Thymus (tissue), 11 donors: ENCODE data around the gene CD300H. TPM values are rescaled to one million over a fixed set of nuclear protein-coding genes. Genes with fewer than 3 reads are reported as not detected.
"Not testable (repeated sequence)": the region's sequence is repeated elsewhere in the genome, so short reads cannot be mapped to it uniquely, and the experiment has no call there.

Source experiments
- DNase-seq, 9 donors: peaks; one replicate each; pipeline ENCODE4 v3.0.0-alpha.2; 2013; ENCODE audit warnings: low spot score in 9 of 9, low read depth in 6 of 9, missing footprints in 1 of 9
- H3K27ac ChIP-seq, 2 donors: one replicate each; pipeline ENCODE4 v1.5.1; 2013; ENCODE audit warnings: control low read depth in 1 of 2, low read depth in 1 of 2, low read length in 1 of 2, mild to moderate bottlenecking in 1 of 2, moderate library complexity in 1 of 2
- H3K27me3 ChIP-seq, 2 donors: one replicate each; pipeline ENCODE4 v1.5.1; 2013; ENCODE audit warnings: low read length in 1 of 2; ENCODE audit not compliant: control insufficient read depth in 2 of 2, insufficient read depth in 1 of 2
- H3K36me3 ChIP-seq, 2 donors: one replicate each; pipeline ENCODE4 v1.5.1; 2013; ENCODE audit warnings: low read length in 1 of 2, mild to moderate bottlenecking in 1 of 2, moderate library complexity in 1 of 2; ENCODE audit not compliant: control insufficient read depth in 2 of 2, insufficient read depth in 2 of 2
- H3K4me1 ChIP-seq, 2 donors: one replicate each; pipeline ENCODE4 v1.5.1; 2013; ENCODE audit warnings: low read length in 2 of 2; ENCODE audit not compliant: control insufficient read depth in 2 of 2, insufficient read depth in 2 of 2
- H3K4me3 ChIP-seq, 2 donors: one replicate each; pipeline ENCODE4 v1.5.1; 2013; ENCODE audit warnings: low read length in 2 of 2, control low read depth in 1 of 2, mild to moderate bottlenecking in 1 of 2
- H3K9me3 ChIP-seq, 2 donors: one replicate each; pipeline ENCODE4 v1.5.1; 2013; ENCODE audit warnings: low read length in 1 of 2, mild to moderate bottlenecking in 1 of 2; ENCODE audit not compliant: control insufficient read depth in 2 of 2, insufficient read depth in 1 of 2
- WGBS: extraction: QIAGEN DNeasy Blood & Tissue Kit; methylation state at CpG from one replicate; pipeline ENCODE4 v1.1.7; 2013; 5-methylcytosine and 5-hydroxymethylcytosine counted together
- polyA plus RNA-seq: library from polyadenylated mRNA; stranded (reverse); fragments of 200-250 nt; gene quantifications from one replicate; pipeline ENCODE4 v1.2.3, GENCODE V29; 2013
- total RNA-seq: library from RNA; stranded (reverse); fragments of 120-200 nt; gene quantifications from one replicate; pipeline ENCODE4 v1.2.4, GENCODE V29; 2013
- donor health status: healthy.

The CD300H gene
- total and polyA plus RNA-seq, 2 donors, result 0.38 to 2.8 TPM

- H3K27me3 ChIP-seq, result peaks cover 0 to 7% of the 10 kb centered on the region in 2 donors
- no peak overlapping the region for H3K4me3 ChIP-seq
- 96% methylated on average over 1 of the region's 1 CpG for WGBS
These were observed 4.0 kb downstream of the CD300H start for GRCh38 chr17:74563358-74563757.

GRCh38 chr17:74561586-74561985 is 5.7 kb downstream of the CD300H start:
- Histone ChIP-seq H3K4me3 (no peak overlapping the region), H3K4me1 (no peaks in the 10 kb centered on the region), H3K9me3 (no peaks in the 10 kb centered on the region), H3K36me3 (no peaks in the 10 kb centered on the region), H3K27ac (no peak overlapping the region), H3K27me3 (peaks cover 0 to 2% of the 10 kb centered on the region in 2 donors)
- DNase-seq, result no peak
- WGBS, result 84% methylated on average over 3 of the region's 3 CpGs

More at GRCh38 chr17:74563358-74563757, 4.0 kb downstream of the CD300H start:
- DNase-seq, result no peak
- H3K4me1 ChIP-seq, result peaks cover 0 to 2% of the 10 kb centered on the region in 2 donors
- no peaks in the 10 kb centered on the region for H3K36me3 ChIP-seq
- H3K9me3 ChIP-seq, result no peaks in the 10 kb centered on the region
- no peak overlapping the region for H3K27ac ChIP-seq

- no peak for DNase-seq
- WGBS, result 48% methylated on average over 6 of the region's 6 CpGs
- H3K4me1 ChIP-seq, result no peaks in the 10 kb centered on the region
These were observed 8.3 kb downstream of the CD300H start for GRCh38 chr17:74558882-74559519.

GRCh38 chr17:74558402-74558801 is 8.9 kb downstream of the CD300H start:
- H3K9me3 ChIP-seq, H3K4me1 ChIP-seq, DNase-seq, H3K27ac ChIP-seq, H3K27me3 ChIP-seq, H3K4me3 ChIP-seq, H3K36me3 ChIP-seq: not testable (repeated sequence)
- WGBS, result 95% methylated on average over 4 of the region's 4 CpGs

More at GRCh38 chr17:74558882-74559519, 8.3 kb downstream of the CD300H start:
- Histone ChIP-seq H3K4me3 (no peak overlapping the region), H3K36me3 (no peaks in the 10 kb centered on the region), H3K9me3 (no peaks in the 10 kb centered on the region), H3K27me3 (no peaks in the 10 kb centered on the region), H3K27ac (no peak overlapping the region)

- no peaks in the 10 kb centered on the region for H3K36me3 ChIP-seq
- no peaks in the 10 kb centered on the region for H3K4me1 ChIP-seq
- H3K9me3 ChIP-seq, result no peaks in the 10 kb centered on the region
- no peaks in the 10 kb centered on the region for H3K27me3 ChIP-seq
- no peak overlapping the region for H3K27ac ChIP-seq
- DNase-seq, result no peak
- H3K4me3 ChIP-seq, result no peak overlapping the region
- WGBS, result 93% methylated on average over 7 of the region's 7 CpGs
These were observed 11.8 kb downstream of the CD300H start for GRCh38 chr17:74555427-74555940.

GRCh38 chr17:74554909-74555308 is 12.4 kb downstream of the CD300H start:
- no peak for DNase-seq
- no peaks in the 10 kb centered on the region for H3K9me3 ChIP-seq
- H3K4me1 ChIP-seq, result no peaks in the 10 kb centered on the region
- WGBS, result 84% methylated on average over 6 of the region's 6 CpGs
- no peak overlapping the region for H3K4me3 ChIP-seq
- H3K27me3 ChIP-seq, result no peaks in the 10 kb centered on the region
- no peaks in the 10 kb centered on the region for H3K36me3 ChIP-seq
- H3K27ac ChIP-seq, result no peak overlapping the region

- Histone ChIP-seq H3K4me3 (no peak overlapping the region), H3K4me1 (peaks cover 0 to 8% of the 10 kb centered on the region in 2 donors), H3K27me3 (no peaks in the 10 kb centered on the region), H3K9me3 (no peaks in the 10 kb centered on the region), H3K27ac (no peak overlapping the region), H3K36me3 (no peaks in the 10 kb centered on the region)
- DNase-seq, result no peak
- 84% methylated on average over 7 of the region's 7 CpGs for WGBS
These were observed 15.3 kb downstream of the CD300H start for GRCh38 chr17:74552037-74552436.

GRCh38 chr17:74550602-74551001 is 16.7 kb downstream of the CD300H start:
- 93% methylated on average over 15 of the region's 15 CpGs for WGBS
- H3K4me3 ChIP-seq, result no peak overlapping the region
- H3K27ac ChIP-seq, result no peak overlapping the region
- no peaks in the 10 kb centered on the region for H3K9me3 ChIP-seq
- peaks cover 0 to 8% of the 10 kb centered on the region in 2 donors for H3K4me1 ChIP-seq
- DNase-seq, result no peak
- no peaks in the 10 kb centered on the region for H3K36me3 ChIP-seq
- no peaks in the 10 kb centered on the region for H3K27me3 ChIP-seq

GRCh38 chr17:74549343-74549742 is 18.0 kb downstream of the CD300H start:
- H3K36me3 ChIP-seq, result no peaks in the 10 kb centered on the region
- peaks cover 0 to 8% of the 10 kb centered on the region in 2 donors for H3K4me1 ChIP-seq
- H3K27ac ChIP-seq, result no peak overlapping the region
- DNase-seq, result no peak
- no peaks in the 10 kb centered on the region for H3K9me3 ChIP-seq
- no peak overlapping the region for H3K4me3 ChIP-seq
- no peaks in the 10 kb centered on the region for H3K27me3 ChIP-seq
- 94% methylated on average over 7 of the region's 7 CpGs for WGBS
